ENCODE results near the gene GALNT18.

GALNT18 gene

DNA sequence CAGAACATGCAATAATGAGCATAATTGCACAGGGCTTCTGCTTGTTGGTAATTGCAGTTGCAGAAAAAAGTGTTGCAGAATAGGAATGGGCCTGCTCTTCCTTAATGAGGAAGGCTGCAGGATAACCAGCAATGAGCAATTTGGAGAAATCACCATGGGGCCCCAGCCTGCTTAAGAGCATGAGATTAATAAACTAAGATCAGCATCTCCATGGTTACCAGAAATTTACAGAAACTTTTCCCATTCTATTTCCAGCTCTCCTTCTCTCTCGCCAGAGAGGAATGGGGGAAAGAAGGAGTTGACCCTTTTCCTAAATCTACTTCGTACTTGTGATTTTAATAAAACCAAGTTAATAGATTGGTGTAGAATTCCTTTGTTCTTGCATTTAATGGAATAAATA lies 187.8 kb downstream of the GALNT18 start:
- no peak for DNase-seq (ENCODE audit: low read depth in 2 of 2)

DNA sequence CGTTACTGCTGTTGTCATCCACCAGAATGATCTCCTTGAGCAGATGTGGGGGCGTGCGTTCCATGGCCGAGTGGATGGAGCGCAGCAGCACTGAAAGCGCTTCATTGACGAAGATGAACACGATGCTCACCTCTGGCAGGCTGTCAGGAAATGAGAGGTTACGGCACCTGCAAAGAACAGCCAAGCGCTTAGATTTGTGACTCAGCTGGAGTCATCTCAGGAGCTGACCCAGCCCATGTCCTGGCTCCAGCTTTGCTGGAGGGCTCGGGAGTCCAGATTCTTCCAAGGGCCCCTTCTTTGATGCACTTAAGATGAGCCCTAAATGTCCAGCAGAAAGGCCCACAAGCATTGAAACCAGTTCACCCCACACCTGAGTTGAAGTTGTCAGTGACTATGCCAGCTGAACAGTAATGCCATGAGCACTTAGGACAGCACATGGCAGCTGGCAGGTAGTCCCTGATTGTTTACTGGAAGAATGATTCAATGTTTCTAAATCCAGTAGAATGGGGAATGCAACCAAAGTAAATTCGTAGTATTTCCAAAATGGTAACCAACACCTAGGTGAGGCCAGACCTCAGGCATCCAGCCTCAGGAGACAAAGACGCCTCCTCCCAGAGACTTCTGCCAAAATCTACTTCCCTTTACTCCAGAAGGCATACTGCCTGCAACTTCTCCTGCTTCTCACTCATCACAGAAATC lies 189.0 kb downstream of the GALNT18 start:
- no peak for DNase-seq (ENCODE audit: low read depth in 2 of 2)

DNA sequence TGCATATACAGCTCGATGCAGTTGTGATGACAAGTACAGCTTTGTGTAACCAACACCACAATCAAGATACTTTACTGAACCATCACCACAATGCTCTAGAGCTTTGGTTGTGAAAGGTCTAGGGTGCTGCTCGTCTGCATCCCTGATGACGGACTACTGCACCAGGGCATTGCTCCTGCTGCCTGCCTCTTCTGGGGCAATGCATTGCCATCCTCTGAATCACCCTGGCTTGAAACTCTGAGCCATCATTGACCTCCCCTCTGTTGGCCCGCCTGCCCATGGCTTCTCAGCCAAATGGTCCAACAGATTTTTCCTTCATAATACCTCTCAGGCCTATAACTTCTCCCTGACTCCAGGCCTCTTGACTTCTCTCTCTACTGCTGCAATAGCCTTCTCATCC lies 191.4 kb downstream of the GALNT18 start:
- DNase-seq (ENCODE audit: low read depth in 2 of 2) = no peak

DNA sequence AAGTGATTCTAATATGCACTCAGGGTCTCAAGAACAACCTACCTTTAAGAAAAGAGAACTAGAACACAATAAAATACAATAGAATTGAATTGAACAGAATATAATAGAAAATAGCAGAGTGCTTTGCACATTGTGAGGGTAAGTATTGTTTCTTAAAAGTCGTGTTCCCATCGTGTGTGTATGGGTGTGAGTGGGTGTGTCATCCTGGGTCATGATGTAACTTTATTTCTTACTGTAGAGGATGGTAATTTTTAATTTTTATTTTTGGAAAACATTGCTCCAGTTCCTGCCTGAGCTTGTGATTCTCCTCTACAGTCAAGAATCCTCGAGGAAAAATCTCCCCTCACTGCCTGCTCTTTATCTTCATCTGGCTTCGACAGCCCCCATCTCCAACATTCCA lies 193.1 kb downstream of the GALNT18 start:
- DNase-seq (ENCODE audit: low read depth in 2 of 2) = no peak

DNA sequence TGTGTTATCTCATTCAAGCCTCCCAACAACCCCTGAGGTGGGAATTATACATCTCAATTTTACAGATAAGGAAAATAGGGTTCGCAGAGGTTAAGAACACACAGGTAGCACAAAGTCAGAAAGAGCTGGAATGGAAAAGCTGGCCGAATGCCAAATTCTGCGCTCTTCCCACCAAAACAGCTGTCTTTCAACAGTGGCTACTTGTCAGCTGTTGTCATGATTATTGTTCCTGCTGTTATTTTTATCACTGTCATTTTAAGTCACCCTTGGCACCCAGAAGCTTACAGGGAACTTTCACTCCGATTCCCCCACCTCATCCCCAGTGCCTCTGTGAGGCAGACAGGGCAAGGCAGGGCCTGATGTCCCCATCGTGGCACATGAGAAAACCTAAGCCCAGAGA lies 194.3 kb downstream of the GALNT18 start:
- no peak for DNase-seq (ENCODE audit: low read depth in 2 of 2)

DNA sequence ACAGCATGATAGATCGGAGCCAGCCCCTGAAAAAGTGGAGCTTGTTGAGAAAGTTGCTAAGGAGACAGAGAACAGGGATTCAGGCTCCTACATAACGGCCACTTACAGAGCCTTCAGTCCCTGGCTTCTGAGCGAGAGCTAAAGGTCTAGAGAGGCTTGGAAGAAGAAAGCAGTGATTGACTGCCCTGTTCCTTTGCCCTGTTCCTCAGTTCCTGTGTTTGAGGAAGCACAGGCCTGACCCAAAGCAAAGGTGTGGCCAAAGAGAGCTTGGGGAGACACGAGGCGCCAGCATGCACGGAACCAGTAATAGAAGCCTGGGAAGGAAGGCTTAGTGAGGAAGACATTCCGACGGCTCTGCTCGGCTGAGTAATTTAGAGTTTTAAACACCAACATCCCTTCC lies 194.7 kb downstream of the GALNT18 start:
- no peak for DNase-seq (ENCODE audit: low read depth in 2 of 2)

DNA sequence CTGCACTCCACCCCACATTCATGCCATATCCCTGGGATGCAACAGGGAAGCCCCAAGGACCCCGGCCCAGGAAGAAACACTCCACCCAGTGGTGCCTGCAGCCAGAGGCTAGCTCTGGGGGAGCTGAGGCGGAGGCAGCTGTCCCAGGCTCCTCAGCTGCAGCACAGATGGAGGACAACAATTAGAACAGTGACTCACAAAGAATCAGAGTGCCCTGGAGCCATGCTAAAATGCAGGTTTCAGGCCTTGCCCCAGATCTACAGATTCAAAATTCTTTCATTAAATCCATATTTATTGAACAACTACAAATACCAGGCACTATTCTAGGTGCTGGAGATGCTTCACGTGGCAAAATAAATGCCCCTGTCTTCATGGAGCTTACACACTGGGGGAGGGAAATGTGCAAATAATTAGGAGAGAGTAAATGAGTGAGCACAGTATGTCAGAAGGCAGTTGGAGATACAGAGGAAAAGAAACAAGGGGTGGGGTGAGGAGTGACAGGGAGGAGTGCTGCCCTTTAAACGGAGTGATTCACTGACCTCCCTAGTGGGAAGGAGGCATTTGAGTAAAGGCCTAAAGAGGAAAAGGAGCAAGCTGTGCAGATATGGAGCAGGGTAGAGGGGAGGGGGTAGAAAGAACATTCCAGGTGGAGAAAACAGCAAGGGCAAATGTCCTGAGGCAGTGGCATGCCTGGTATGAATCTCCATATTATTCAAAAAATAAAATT lies 195.4 kb downstream of the GALNT18 start:
- no peak for DNase-seq (ENCODE audit: low read depth in 2 of 2)

DNA sequence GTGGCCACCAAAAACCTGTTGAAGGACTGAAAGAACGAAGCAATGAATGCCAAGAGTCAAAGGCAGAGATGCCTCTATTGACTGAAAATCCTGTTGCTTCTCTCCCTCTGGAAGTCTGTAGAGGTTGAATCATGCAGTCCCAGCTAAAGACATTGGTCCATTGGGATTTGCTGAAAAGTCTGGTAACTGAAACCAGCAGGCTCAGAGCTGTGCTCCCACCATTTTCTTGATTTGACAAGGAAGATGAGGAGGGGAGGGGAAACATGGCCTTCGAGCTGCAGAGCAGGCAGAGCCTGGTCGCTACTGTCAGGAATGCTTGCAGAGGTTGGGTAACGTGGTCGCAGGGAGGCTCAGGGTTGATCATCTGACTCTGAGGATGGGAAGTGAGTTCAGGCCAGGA lies 196.0 kb downstream of the GALNT18 start:
- DNase-seq (ENCODE audit: low read depth in 2 of 2) = no peak

DNA sequence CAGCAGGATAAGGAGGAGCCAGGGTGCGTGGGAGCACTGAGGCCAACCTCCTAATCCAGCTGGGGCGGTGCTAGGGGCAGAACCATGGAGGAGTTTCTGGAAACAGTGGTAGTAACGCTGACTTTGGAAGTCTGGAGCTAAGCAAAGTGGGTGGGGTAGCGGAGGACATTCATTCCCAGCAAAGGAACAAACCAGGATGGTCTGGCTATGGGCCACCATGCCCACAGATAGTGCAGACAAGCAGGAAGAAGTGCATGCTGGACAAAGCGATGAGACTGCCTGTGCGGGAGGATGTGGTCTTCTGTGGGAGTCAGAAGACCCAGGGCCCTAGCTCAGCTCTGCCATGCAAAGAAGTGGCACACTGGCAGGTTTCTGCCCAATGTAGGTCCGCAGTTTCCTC lies 197.1 kb downstream of the GALNT18 start:
- DNase-seq (ENCODE audit: low read depth in 2 of 2) = no peak

DNA sequence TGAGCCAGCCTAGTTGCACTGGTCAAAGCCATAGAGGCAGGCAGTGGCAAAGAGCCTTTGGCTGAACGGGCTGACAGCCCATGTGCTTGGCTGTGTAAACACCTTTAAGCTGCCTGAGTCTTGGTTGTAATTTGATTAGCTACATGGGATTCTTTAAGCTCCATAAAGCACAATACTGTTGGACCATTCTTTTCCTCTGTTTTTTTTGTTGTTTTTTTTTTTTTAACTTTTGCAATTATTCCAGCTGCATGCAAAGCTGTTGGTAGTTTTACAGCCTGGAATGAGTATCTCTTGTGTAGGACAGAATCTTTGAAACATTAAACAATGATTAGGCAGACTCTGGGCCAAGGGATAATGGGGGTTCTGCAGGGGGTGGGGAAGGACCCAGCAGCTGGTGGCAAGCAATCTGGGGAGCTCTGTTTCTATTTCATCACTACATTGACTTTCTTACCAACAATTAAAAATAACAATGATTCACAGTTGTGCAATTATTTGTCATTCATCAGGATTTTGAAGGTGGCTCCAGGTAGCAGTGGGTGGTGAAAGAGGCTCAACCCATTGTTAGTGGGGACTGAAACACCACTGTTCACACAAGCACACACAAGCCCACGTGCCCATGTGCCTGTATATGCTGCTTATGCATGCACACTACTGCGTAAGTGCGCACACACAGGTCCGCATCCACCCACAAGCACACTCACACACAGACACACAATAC lies 199.2 kb downstream of the GALNT18 start:
- no peak for DNase-seq (ENCODE audit: low read depth in 2 of 2)

DNA sequence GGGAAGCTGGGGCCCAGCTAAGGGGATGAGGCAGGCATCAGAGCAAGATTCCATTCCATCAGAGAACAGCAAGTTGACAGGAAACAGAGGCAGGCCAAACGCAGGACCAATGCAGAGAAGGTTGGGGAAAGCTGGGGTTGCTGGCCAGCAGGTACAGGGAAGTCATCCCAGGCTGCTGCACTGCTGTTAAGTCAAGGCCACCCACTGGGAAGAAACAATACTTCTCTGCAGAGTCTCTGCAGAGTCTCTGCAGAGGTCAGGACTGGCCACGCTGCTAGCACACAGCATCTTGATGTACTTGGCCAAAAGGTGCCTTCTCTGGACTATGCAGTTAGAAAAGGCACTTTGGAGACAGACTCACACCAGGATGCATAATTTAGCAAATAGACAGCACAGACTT lies 200.3 kb downstream of the GALNT18 start:
- no peak for DNase-seq (ENCODE audit: low read depth in 2 of 2)

DNA sequence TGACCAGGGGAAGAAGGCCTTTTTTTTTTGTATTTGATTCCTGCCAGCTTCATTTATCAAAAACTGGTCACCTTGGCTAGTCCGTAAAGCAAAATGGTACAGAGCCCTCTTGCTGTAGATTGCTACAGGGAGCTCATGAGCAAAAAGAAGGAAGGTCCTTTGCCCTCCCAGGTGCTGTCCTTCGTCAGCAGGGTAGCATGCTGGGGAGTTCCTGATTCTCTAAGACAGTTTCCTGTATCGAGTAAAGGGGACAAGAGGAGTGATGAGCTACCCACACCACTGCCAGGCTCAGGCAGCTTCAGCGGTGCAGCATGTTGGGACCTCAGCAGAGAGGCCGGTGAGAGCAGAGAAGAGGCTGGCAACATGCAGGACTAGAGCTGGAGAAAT lies 200.9 kb downstream of the GALNT18 start:
- no peak for DNase-seq (ENCODE audit: low read depth in 2 of 2)

DNA sequence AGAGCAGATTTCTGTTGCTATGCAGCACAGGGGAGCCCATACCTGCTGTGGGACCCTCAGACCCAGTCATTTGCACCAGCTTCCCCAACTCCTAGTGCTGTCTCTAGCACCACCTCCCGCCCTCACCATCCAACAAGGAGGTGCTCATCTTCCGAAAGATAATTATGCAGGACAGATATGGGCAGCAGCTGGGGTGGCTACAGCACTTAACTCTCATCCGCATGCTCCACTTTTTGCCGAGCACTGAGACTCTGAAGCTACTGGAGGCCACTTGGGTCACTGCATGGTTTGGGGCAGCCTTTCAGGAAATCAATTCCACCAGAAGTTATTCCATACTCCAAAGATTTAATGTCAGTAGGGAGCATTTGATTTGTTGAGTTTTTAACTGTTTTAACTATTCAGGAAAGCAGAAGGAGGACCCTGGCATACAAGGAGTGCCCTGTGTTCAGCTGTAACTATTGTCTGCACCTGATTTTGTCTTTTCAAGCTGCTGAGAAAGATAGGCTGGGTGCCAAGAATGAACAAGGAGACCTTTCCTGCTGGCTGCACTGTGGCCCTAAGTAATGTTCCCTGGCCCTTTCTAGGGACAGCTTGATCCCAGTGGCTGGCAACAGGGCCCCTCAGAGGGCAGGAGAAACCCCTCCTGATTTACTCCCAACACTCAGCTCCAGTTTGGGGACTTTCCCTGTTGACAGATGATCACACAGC lies 201.5 kb downstream of the GALNT18 start:
- DNase-seq (ENCODE audit: low read depth in 2 of 2) = no peak

DNA sequence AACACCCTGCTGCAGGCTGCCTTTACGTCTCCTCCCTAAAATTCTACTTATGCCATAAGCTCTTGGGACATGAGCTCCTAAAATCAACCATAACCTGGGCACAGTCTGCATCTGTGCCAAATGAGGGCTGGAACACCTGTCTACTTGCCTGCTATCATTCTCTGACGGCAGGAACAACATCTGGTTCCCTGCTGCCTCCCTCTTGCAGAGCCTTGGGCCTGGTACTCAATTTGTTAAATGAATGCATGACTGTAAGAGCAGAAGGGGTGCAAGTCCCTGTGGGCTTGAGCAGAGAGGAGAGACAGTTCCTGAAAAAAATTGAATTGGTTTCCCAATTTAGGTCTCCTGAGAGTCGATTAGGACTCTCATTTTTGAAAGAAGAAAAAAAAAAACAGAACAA lies 202.1 kb downstream of the GALNT18 start:
- no peak for DNase-seq (ENCODE audit: low read depth in 2 of 2)

DNA sequence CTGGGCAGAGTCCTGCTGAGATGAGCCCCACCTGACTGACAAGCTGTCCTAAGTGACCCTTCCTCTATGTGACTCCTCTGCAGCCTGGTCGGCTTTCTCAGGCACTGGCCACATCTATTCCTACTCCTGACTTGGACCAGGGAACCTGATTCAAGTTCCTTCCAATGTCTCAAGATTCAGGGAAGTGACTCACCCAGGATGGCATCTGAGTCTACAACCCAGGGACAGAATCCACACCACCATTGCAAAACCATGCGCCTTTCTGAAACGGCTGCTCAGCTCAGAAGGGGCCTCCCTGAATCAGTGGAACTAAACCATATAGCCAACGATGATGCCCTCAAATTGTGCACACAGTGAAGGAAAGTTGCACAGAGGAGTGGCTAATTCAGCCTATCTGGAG lies 204.9 kb downstream of the GALNT18 start:
- no peak for DNase-seq (ENCODE audit: low read depth in 2 of 2)

DNA sequence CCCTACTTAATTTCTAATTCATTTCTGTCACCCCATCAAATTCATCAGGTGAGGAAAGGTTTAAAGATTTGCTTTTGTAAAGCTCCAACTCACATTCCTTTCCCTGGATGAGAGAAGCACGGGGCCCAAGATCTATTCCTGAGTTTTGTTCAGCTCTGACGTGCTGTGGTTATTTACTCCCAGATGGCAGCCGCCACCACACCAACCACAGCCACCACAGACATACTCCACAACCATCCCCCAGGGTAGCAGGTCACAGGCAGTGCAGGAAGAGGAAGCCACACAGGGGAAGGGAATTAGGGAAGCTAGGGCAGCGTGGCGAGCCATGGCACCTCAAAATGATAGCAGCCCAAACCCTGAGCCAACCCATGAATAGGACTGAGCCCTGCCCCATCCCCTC lies 205.3 kb downstream of the GALNT18 start:
- DNase-seq (ENCODE audit: low read depth in 2 of 2) = no peak

DNA sequence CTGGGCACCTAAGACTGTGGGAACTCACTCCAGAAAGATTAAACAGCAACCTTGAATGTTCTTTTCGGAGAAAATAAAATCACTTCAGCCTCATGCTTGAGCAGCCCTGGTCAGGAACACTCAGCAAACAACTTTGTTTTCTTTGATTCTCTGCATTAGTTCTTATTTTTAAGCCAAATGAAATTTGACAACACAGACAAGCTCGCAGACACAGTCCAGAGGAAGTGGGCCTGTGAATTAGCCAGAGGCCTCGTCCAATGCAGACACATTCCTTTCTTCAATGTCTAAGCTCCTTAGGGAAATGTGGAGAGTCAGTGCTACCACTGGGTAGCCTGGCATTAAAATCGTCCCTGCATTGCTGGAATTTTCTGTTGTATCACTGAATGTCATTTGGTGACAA lies 205.9 kb downstream of the GALNT18 start:
- DNase-seq (ENCODE audit: low read depth in 2 of 2) = no peak

DNA sequence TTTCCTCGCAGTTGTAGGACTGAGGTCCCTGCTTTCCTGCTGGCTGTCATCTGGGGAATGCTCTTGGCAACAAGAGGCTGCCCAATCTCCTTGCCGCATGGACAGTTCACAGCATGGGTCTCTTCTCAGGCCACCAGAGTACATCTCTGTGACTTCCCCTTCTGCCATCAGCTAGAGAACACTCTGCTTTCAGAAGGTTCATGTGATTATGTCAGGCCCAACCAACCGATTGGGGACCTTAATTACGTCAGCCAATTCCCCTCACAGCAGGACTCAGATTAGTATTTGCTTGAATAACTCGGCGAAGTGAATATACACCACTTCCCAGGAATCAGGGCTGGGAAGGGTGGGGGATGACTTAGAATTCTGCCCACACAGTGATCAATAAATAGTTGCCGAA lies 206.8 kb downstream of the GALNT18 start:
- DNase-seq (ENCODE audit: low read depth in 2 of 2) = no peak

DNA sequence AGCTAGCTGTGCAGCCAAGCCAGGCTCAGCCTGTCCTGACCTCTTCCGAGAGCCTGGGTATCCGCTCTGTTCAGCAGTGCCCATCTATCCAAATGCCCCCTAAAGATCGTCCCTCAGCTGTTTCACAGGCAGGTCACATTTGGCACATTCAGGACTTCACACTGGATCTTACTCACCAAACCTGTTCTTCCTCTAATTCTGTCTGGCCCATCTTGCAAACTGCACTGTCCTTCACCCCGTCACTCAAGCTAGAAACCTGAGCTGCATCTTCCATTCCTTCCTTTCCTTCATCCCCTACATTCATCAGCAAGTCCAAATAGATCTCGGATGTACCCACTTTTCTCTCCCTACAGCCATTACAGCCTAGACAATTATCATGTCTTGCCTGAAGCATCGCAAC lies 208.0 kb downstream of the GALNT18 start:
- DNase-seq (ENCODE audit: low read depth in 2 of 2) = no peak

DNA sequence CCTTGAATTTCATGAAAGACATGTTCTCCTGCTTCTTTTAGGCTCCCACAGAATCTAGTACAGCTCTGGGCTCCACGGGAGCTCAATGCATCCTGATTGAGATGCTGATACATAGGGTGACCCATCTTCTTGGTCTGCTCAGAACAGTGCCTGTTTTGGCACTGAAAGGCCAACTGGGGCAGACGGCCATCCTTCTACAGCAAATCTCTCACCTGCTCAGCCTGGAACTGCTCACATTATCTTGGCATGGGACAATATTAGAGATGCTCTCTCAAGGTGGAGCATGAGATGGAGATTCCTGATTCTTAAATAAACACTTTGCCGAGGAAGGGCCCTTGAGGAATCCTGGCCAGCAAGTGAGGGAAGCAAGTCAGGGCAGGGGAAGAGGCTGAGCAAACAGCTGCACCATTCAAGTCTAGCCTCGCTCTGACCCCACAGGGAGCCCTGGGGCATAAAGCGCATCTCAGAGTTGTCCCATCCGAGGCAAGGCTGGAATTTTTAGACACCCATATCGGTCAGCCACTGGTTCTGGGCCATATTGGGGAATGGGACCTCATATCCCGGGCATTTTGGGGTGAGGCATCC lies 210.3 kb downstream of the GALNT18 start:
- DNase-seq (ENCODE audit: low read depth in 2 of 2) = no peak

DNA sequence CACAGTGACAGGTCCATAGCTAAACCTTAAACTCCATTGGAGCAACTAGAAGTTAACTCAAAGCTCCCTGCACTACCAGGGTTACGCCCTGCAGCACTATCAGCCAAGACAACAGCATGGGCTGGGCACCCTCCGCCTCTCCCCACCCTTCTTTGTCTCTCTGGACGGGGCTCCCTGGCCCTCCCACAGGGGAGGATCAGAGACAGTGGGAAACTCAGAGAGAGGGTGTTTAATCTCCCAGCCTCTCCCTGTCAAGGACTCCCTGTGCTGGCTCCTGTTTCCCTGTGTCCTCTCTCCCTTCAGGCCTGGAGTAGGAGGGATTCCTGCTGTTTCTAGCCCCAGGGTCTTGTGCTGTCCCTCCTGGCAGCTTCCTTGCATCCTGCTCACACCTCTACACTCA lies 211.9 kb downstream of the GALNT18 start:
- DNase-seq (ENCODE audit: low read depth in 2 of 2) = no peak

DNA sequence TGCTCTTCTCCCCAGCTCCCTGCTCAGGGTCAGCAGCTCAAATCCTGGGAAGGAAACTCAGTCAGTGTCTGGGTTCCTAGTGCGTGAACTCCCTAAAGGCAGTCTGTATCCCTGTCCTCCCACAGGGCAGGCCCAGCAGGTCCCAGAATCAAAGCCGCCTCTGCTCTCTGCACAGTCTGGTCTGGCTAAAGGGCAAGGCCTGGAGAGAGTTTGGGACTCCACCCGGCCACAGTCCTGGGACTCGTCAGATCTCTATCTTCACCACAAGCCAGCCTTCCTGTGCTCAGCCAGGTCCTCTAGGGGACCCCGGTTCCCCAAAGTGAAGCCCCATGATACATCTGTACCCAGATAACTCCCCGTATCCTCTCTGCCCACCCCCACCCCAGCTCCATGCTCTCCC lies 212.6 kb downstream of the GALNT18 start:
- DNase-seq (ENCODE audit: low read depth in 2 of 2) = no peak

Data from stimulated activated CD8-positive, alpha-beta memory T cell treated with anti-CD3 and anti-CD28 coated beads, Interleukin-15, amount 100 ng/mL, for 4 hours (primary cell).